Coronary artery (tissue), 2 donors: ENCODE data around the gene PLD6.

Experiments
- DNase-seq: peaks from one replicate; pipeline ENCODE4 v3.0.0-alpha.2; 2017; ENCODE audit warnings: low spot score
- H3K27ac ChIP-seq, 2 donors: fragments of 200-600 bp; sonication (generic); one replicate each; pipeline ENCODE4 v1.5.1; 2016 to 2019
- H3K4me3 ChIP-seq: fragments of 200-600 bp; sonication (generic); 2 replicates; pipeline ENCODE4 v1.5.1; 2016; ENCODE audit warnings: mild to moderate bottlenecking, moderate library complexity
- TF ChIP-seq, protein P1 (sequence below): fragments of 200-600 bp; sonication (generic); IDR thresholded peaks from one replicate; pipeline ENCODE4 v1.5.1; 2019; ENCODE audit warnings: antibody characterized with exemption

The PLD6 gene

DNA sequence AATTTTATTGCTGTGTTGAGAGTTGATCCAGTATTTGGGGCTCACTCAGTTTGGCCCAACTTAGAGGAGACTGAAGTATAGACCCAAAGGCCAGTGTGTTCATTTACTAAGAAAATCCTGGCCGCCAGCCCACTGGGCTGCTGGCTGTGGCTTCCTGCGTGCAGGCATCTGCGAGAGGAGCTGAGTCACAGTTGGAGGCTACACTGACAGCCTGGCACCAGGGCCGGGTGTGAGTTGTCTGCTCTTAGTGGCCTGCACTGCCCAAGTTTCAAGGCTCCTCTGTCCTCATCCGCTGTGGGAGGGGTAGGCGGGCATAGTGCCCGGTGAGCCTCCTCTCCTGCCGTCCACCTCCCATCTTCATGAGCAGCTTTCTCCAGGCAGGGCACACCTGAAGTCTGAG is 54.2 kb downstream of the PLD6 start:
- peak overlapping the region; percentile 71 to 84 for H3K27ac ChIP-seq
- no peak overlapping the region for H3K4me3 ChIP-seq
- TF ChIP-seq, protein P1, sequence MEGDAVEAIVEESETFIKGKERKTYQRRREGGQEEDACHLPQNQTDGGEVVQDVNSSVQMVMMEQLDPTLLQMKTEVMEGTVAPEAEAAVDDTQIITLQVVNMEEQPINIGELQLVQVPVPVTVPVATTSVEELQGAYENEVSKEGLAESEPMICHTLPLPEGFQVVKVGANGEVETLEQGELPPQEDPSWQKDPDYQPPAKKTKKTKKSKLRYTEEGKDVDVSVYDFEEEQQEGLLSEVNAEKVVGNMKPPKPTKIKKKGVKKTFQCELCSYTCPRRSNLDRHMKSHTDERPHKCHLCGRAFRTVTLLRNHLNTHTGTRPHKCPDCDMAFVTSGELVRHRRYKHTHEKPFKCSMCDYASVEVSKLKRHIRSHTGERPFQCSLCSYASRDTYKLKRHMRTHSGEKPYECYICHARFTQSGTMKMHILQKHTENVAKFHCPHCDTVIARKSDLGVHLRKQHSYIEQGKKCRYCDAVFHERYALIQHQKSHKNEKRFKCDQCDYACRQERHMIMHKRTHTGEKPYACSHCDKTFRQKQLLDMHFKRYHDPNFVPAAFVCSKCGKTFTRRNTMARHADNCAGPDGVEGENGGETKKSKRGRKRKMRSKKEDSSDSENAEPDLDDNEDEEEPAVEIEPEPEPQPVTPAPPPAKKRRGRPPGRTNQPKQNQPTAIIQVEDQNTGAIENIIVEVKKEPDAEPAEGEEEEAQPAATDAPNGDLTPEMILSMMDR, result no peak
- DNase-seq, result peak; percentile 94

DNA sequence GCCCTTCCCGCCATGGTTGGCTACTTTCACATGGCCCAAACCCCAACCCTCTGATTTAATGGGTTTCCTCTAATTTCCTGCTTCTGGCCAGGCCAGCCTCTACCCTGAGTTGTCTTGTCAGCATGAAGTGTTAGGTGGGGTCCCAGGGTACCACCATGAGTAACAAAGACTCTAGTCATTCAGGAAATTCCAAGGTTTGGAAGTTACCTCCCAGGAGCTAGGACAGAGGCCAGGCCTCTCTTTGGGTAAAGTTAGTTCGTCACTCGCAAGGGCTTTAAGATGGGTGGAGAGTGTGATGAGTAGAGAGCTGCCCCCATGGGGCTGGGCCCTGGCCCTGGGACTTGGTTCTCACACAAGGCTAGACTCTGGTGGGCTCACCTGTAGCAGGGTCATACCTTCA is 54.6 kb downstream of the PLD6 start:
- Histone ChIP-seq H3K4me3 (no peak overlapping the region), H3K27ac (peak overlapping the region; percentile 71 to 84)
- DNase-seq, result no peak
- TF ChIP-seq, protein P1, result no peak

GRCh38 chr17:17151055-17151454 is 55.1 kb downstream of the PLD6 start:
- TF ChIP-seq, protein P1, result no peak
- DNase-seq, result no peak
- Histone ChIP-seq H3K4me3 (no peak overlapping the region), H3K27ac (peak overlapping the region; percentile 71 to 84)
